B cell (primary cell): ENCODE data around the gene FAR1. TPM values are rescaled to one million over a fixed set of nuclear protein-coding genes. Genes with fewer than 3 reads are reported as not detected.

Experiments
- ATAC-seq: fragments of 200-7000 bp; cut with Tn5 transposase; one replicate; pipeline ENCODE4 v1.10.0; 2021; ENCODE audit warnings: low read depth, mild to moderate bottlenecking, moderate number of reproducible peaks, moderate library complexity
- CTCF ChIA-PET: fragments of 350-600 bp; sonication (Branson Sonifier 250); formaldehyde crosslinking; loops from one replicate; lab custom pipeline; 2021; ENCODE audit warnings: antibody characterized with exemption, inconsistent platforms; lab: Charles Lee
- POLR2A ChIA-PET: fragments of 350-600 bp; sonication (Branson Sonifier 250); formaldehyde crosslinking; loops from one replicate; lab custom pipeline; 2021; ENCODE audit warnings: antibody characterized with exemption; lab: Charles Lee
- DNase-seq: peaks from one replicate; pipeline ENCODE4 v3.0.0; 2013
- H2AFZ ChIP-seq: 2 replicates; pipeline ENCODE4 v1.6.1; 2012; ENCODE audit warnings: mild to moderate bottlenecking, low read depth, low read length; ENCODE audit not compliant: insufficient read depth, poor library complexity, severe bottlenecking
- H3K27ac ChIP-seq, 2 donors: 1 replicate in 1 of 2; 2 replicates in 1 of 2; pipeline ENCODE4 v1.5.1; 2012 to 2013; ENCODE audit warnings: low read length in 2 of 2, mild to moderate bottlenecking in 2 of 2, moderate library complexity in 1 of 2
- H3K27me3 ChIP-seq, 4 experiments: fragments of 200-600 bp in 1 of 4; sonication (generic) in 1 of 4; replicated peaks in 1 of 4; 1 replicate in 2 of 4; 2 replicates in 2 of 4; pipeline versions ENCODE4 v1.6.1 to v1.7.0; 2013 to 2016; ENCODE audit warnings: low read length in 3 of 4, mild to moderate bottlenecking in 2 of 4, mixed read lengths in 1 of 4, moderate library complexity in 1 of 4; ENCODE audit not compliant: insufficient read depth in 4 of 4, control insufficient read depth in 3 of 4; ENCODE audit errors: control extremely low read depth in 1 of 4
- H3K36me3 ChIP-seq, 2 experiments: replicated peaks in 1 of 2; 1 replicate in 1 of 2; 2 replicates in 1 of 2; pipeline versions ENCODE4 v1.6.1 to v1.7.1; 2013; ENCODE audit warnings: low read length in 1 of 2; ENCODE audit not compliant: insufficient read depth in 2 of 2, control insufficient read depth in 1 of 2; ENCODE audit errors: control extremely low read depth in 1 of 2, extremely low read depth in 1 of 2
- H3K4me1 ChIP-seq, 2 donors: fragments of 200-600 bp in 1 of 2; sonication (generic) in 1 of 2; 1 replicate in 1 of 2; 2 replicates in 1 of 2; pipeline versions ENCODE4 v1.5.1 to v1.6.1; 2013 to 2017; ENCODE audit warnings: low read length in 2 of 2; ENCODE audit not compliant: control insufficient read depth in 2 of 2, insufficient read depth in 2 of 2
- H3K4me2 ChIP-seq: replicated peaks from 2 replicates; pipeline ENCODE3; 2012; ENCODE audit warnings: mild to moderate bottlenecking, low read depth, low read length; ENCODE audit not compliant: poor library complexity, severe bottlenecking
- H3K4me3 ChIP-seq, 5 experiments: fragments of 200-600 bp in 1 of 5; sonication (generic) in 1 of 5; 1 replicate in 3 of 5; 2 replicates in 2 of 5; pipeline versions ENCODE4 v1.5.1 to v1.7.0; 2011 to 2016; ENCODE audit warnings: low read length in 4 of 5, mild to moderate bottlenecking in 4 of 5, low read depth in 2 of 5, control low read depth in 1 of 5, moderate library complexity in 1 of 5; ENCODE audit not compliant: insufficient read depth in 1 of 5; ENCODE audit errors: control extremely low read depth in 1 of 5, extremely low read depth in 1 of 5
- H3K79me2 ChIP-seq: fragments of 200-600 bp; sonication (generic); one replicate; pipeline ENCODE4 v1.6.0; 2016; ENCODE audit warnings: low read length; ENCODE audit not compliant: control insufficient read depth, insufficient read depth
- H3K9ac ChIP-seq: fragments of 200-600 bp; sonication (generic); 2 replicates; pipeline ENCODE4 v1.6.1; 2017; ENCODE audit warnings: mild to moderate bottlenecking, low read length, moderate library complexity
- H3K9me3 ChIP-seq, 3 donors: one replicate each; pipeline versions ENCODE4 v1.6.1 to v1.7.1; 2013; ENCODE audit warnings: low read length in 2 of 3; ENCODE audit not compliant: control insufficient read depth in 2 of 3, insufficient read depth in 1 of 3; ENCODE audit errors: control extremely low read depth in 1 of 3
- H4K20me1 ChIP-seq: 2 replicates; pipeline ENCODE4 v1.6.0; 2012; ENCODE audit warnings: mild to moderate bottlenecking, low read length; ENCODE audit not compliant: insufficient read depth, control insufficient read depth, poor library complexity, severe bottlenecking
- H3K27ac Mint-ChIP-seq: one replicate; pipeline ENCODE4 v1.8.0; 2021; ENCODE audit warnings: mixed read lengths
- H3K27me3 Mint-ChIP-seq: one replicate; pipeline ENCODE4 v1.8.0; 2021; ENCODE audit warnings: mixed read lengths
- H3K4me1 Mint-ChIP-seq: one replicate; pipeline ENCODE4 v1.8.0; 2021; ENCODE audit warnings: mixed read lengths
- H3K4me3 Mint-ChIP-seq: one replicate; pipeline ENCODE4 v1.8.0; 2021; ENCODE audit warnings: mixed read lengths
- H3K9me3 Mint-ChIP-seq: one replicate; pipeline ENCODE4 v1.8.0; 2022; ENCODE audit warnings: mixed read lengths; ENCODE audit not compliant: insufficient read depth
- CTCF ChIP-seq: fragments of 200-600 bp; IDR thresholded peaks from one replicate; pipeline ENCODE4 v1.8.0; 2022; ENCODE audit warnings: antibody characterized with exemption, mild to moderate bottlenecking
- EZH2 ChIP-seq: IDR thresholded peaks from 2 replicates; pipeline ENCODE4 v1.6.1; 2012; ENCODE audit warnings: borderline replicate concordance, low read depth, mild to moderate bottlenecking, moderate library complexity, low read length; ENCODE audit not compliant: insufficient read depth, poor library complexity, severe bottlenecking
- WGBS: methylation state at CpG from one replicate; pipeline ENCODE4 v1.1.5; 2013; ENCODE audit warnings: missing lambda C conversion rate; ENCODE audit not compliant: insufficient coverage; 5-methylcytosine and 5-hydroxymethylcytosine counted together
- intact Hi-C: fragments of 100-400 bp; cut with micrococcal nuclease; formaldehyde crosslinking; loops from one replicate; pipeline ENCODE4 v1.10.0; 2022
- polyA plus RNA-seq: library from polyadenylated mRNA; depleted of rRNA; stranded (reverse); fragments of >200 nt; gene quantifications from 2 replicates; pipeline ENCODE4 v1.2.3, GENCODE V29; 2012
- total RNA-seq, 2 donors: library from RNA; stranded (reverse); fragments of 120-200 nt in 1 of 2; gene quantifications; 1 replicate in 1 of 2; 2 replicates in 1 of 2; pipeline versions ENCODE4 v1.2.3 to v1.2.4, GENCODE V29; 2013 to 2022

Gene FAR1
- total and polyA plus RNA-seq, 2 donors (not counting 1 experiment from before 2014, with no cell fraction given): 8.1 to 44.8 TPM

- Mint-ChIP-seq H3K4me3 (no peak overlapping the region), H3K27me3 (peaks cover 16% of the 10 kb centered on the region), H3K4me1 (no peaks in the 10 kb centered on the region), H3K9me3 (no peaks in the 10 kb centered on the region), H3K27ac (no peak overlapping the region)
- POLR2A ChIA-PET: no interaction called here
- intact Hi-C loops: no loop called here
- Histone ChIP-seq H3K79me2 (no peaks in the 10 kb centered on the region), H3K27me3 (no peaks in the 10 kb centered on the region), H2AFZ (no peak overlapping the region), H3K36me3 (no peaks in the 10 kb centered on the region), H3K4me3 (no peak overlapping the region), H3K9me3 (no peaks in the 10 kb centered on the region), H4K20me1 (no peaks in the 10 kb centered on the region), H3K4me1 (no peaks in the 10 kb centered on the region), H3K9ac (no peak overlapping the region), H3K27ac (no peak overlapping the region), H3K4me2 (no peak overlapping the region)
- no peak for DNase-seq
- CTCF ChIA-PET: no interaction called here
- no peak for ATAC-seq
- TF ChIP-seq CTCF (no peak), EZH2 (no peak)
- WGBS: no CpG with 5 or more reads among the region's 1 CpG
These were observed 38.7 kb upstream of the FAR1 start for GRCh38 chr11:13629779-13630178.

- Histone ChIP-seq H3K27ac (no peak overlapping the region), H2AFZ (no peak overlapping the region), H3K27me3 (no peaks in the 10 kb centered on the region), H3K4me2 (no peak overlapping the region), H3K9ac (no peak overlapping the region), H4K20me1 (no peaks in the 10 kb centered on the region), H3K9me3 (no peaks in the 10 kb centered on the region), H3K4me3 (no peak overlapping the region), H3K79me2 (no peaks in the 10 kb centered on the region), H3K4me1 (no peaks in the 10 kb centered on the region), H3K36me3 (no peaks in the 10 kb centered on the region)
- DNase-seq (no peak), ATAC-seq (no peak)
- TF ChIP-seq CTCF (no peak), EZH2 (no peak)
- ChIA-PET POLR2A (no interaction called here), CTCF (no interaction called here)
- WGBS: 91% methylated on average over 3 of the region's 5 CpGs
- H3K9me3 Mint-ChIP-seq: no peaks in the 10 kb centered on the region
- no peak overlapping the region for H3K4me3 Mint-ChIP-seq
- H3K4me1 Mint-ChIP-seq: no peaks in the 10 kb centered on the region
- no peak overlapping the region for H3K27ac Mint-ChIP-seq
- peaks cover 12% of the 10 kb centered on the region for H3K27me3 Mint-ChIP-seq
- intact Hi-C loops: no loop called here
These were observed 33.2 kb upstream of the FAR1 start for GRCh38 chr11:13635290-13635689.
